IMR-90 (cell line): ENCODE measurements around the gene PRDM5. TPM values are rescaled to one million over a fixed set of nuclear protein-coding genes. Genes with fewer than 3 reads are reported as not detected.

Experiments used
- ATAC-seq: fragments of 200-7000 bp; cut with Tn5 transposase; 2 replicates; pipeline ENCODE4 v1.9.1; 2020; ENCODE audit warnings: low read depth, mild to moderate bottlenecking, moderate library complexity
- BruUV-seq: library from RNA; stranded (reverse); fragments of 400-500 nt; replicated peaks from 2 replicates; lab custom pipeline; 2021; lab: Mats Ljungman, UMichigan
- CTCF ChIA-PET: fragments of 300-600 bp; formaldehyde crosslinking; extraction: SDS; loops from one replicate; lab custom pipeline; 2021; ENCODE audit warnings: antibody characterized with exemption; lab: Yijun Ruan, JAX
- POLR2A ChIA-PET: fragments of 300-600 bp; sonication (Branson Sonifier 250); formaldehyde crosslinking; loops from one replicate; lab custom pipeline; 2022; ENCODE audit warnings: antibody characterized with exemption; ENCODE audit not compliant: unreplicated experiment; lab: Charles Lee
- DNase-seq: peaks from one replicate; pipeline ENCODE4 v3.0.0; 2013
- H2AFZ ChIP-seq: replicated peaks from 2 replicates; pipeline ENCODE3; 2013; ENCODE audit warnings: low read length, mild to moderate bottlenecking; ENCODE audit not compliant: poor library complexity
- H2AK5ac ChIP-seq: 2 replicates; pipeline ENCODE4 v1.6.1; 2013; ENCODE audit warnings: low read depth, low read length, inconsistent platforms
- H2AK9ac ChIP-seq: replicated peaks from 2 replicates; pipeline ENCODE3; 2013; ENCODE audit warnings: mild to moderate bottlenecking, low read depth, low read length, moderate library complexity; ENCODE audit not compliant: poor library complexity
- H2BK120ac ChIP-seq: 2 replicates; pipeline ENCODE4 v1.6.1; 2013; ENCODE audit warnings: low read depth, low read length, inconsistent platforms
- H2BK15ac ChIP-seq: 3 replicates; pipeline ENCODE4 v1.6.1; 2013; ENCODE audit warnings: low read depth, low read length, inconsistent platforms
- H2BK20ac ChIP-seq: 2 replicates; pipeline ENCODE4 v1.6.1; 2013; ENCODE audit warnings: low read depth, mild to moderate bottlenecking, inconsistent platforms, low read length, moderate library complexity
- H2BK5ac ChIP-seq: 2 replicates; pipeline ENCODE4 v1.6.1; 2013; ENCODE audit warnings: mild to moderate bottlenecking, low read depth, low read length, inconsistent platforms; ENCODE audit not compliant: poor library complexity, severe bottlenecking
- H3K14ac ChIP-seq: replicated peaks from 2 replicates; pipeline ENCODE4 v1.6.1; 2013; ENCODE audit warnings: low read depth, low read length, inconsistent platforms
- H3K18ac ChIP-seq: 2 replicates; pipeline ENCODE4 v1.6.1; 2013; ENCODE audit warnings: low read depth, low read length, control low read depth
- H3K23ac ChIP-seq: 2 replicates; pipeline ENCODE4 v1.6.1; 2013; ENCODE audit warnings: low read depth, low read length, inconsistent platforms
- H3K27ac ChIP-seq: 2 replicates; pipeline ENCODE4 v1.5.1; 2013; ENCODE audit warnings: mild to moderate bottlenecking, control low read depth, low read length; ENCODE audit not compliant: insufficient read depth
- H3K27me3 ChIP-seq: 2 replicates; pipeline ENCODE4 v1.6.1; 2013; ENCODE audit warnings: low read length; ENCODE audit not compliant: control insufficient read depth, insufficient read depth
- H3K36me3 ChIP-seq: 2 replicates; pipeline ENCODE4 v1.6.1; 2013; ENCODE audit warnings: low read length, mixed read lengths; ENCODE audit not compliant: control insufficient read depth, insufficient read depth
- H3K4ac ChIP-seq: 2 replicates; pipeline ENCODE4 v1.6.1; 2013; ENCODE audit warnings: low read depth, low read length, inconsistent platforms
- H3K4me1 ChIP-seq: 2 replicates; pipeline ENCODE4 v1.6.1; 2013; ENCODE audit warnings: low read length, mixed read lengths; ENCODE audit not compliant: control insufficient read depth, insufficient read depth
- H3K4me2 ChIP-seq: 2 replicates; pipeline ENCODE4 v1.6.1; 2013; ENCODE audit warnings: low read depth, mild to moderate bottlenecking, control low read depth, low read length, moderate library complexity
- H3K4me3 ChIP-seq: 2 replicates; pipeline ENCODE4 v1.5.1; 2013; ENCODE audit warnings: low read depth, mild to moderate bottlenecking, control low read depth, low read length, moderate library complexity; ENCODE audit not compliant: insufficient read depth
- H3K56ac ChIP-seq: 2 replicates; pipeline ENCODE4 v1.6.1; 2013; ENCODE audit warnings: low read length, inconsistent platforms; ENCODE audit not compliant: insufficient read depth; ENCODE audit errors: extremely low read depth
- H3K79me1 ChIP-seq, 2 experiments: 2 replicates each; pipeline ENCODE4 v1.6.1; 2013; ENCODE audit warnings: low read length in 2 of 2, inconsistent platforms in 1 of 2, low read depth in 1 of 2
- H3K9ac ChIP-seq: 2 replicates; pipeline ENCODE4 v1.6.1; 2013; ENCODE audit warnings: low read depth, low read length, control low read depth
- H3K9me1 ChIP-seq: 2 replicates; pipeline ENCODE4 v1.6.1; 2013; ENCODE audit warnings: low read length, inconsistent platforms; ENCODE audit not compliant: insufficient read depth
- H3K9me3 ChIP-seq: 2 replicates; pipeline ENCODE4 v1.6.1; 2013; ENCODE audit warnings: low read length; ENCODE audit not compliant: control insufficient read depth, insufficient read depth
- H4K20me1 ChIP-seq: 2 replicates; pipeline ENCODE4 v1.6.1; 2013; ENCODE audit warnings: low read length, inconsistent platforms; ENCODE audit not compliant: insufficient read depth
- H4K5ac ChIP-seq: 2 replicates; pipeline ENCODE4 v1.6.1; 2013; ENCODE audit warnings: mild to moderate bottlenecking, low read depth, low read length, control low read depth
- H4K8ac ChIP-seq, 2 experiments: 2 replicates each; pipeline ENCODE4 v1.6.1; 2013; ENCODE audit warnings: low read depth in 2 of 2, low read length in 2 of 2, control low read depth in 1 of 2, inconsistent platforms in 1 of 2
- H4K91ac ChIP-seq: 2 replicates; pipeline ENCODE4 v1.6.1; 2013; ENCODE audit warnings: low read depth, low read length, inconsistent platforms; ENCODE audit not compliant: insufficient read depth
- BHLHE40 ChIP-seq: fragments of 150-350 bp; IDR thresholded peaks from 2 replicates; pipeline ENCODE4 v1.6.1; 2016; ENCODE audit warnings: mild to moderate bottlenecking, low read depth, low read length
- CHD1 ChIP-seq: IDR thresholded peaks from 2 replicates; pipeline ENCODE4 v1.6.1; 2012; ENCODE audit warnings: low read depth, low read length, improper control_type of control experiment
- MAFK ChIP-seq: IDR thresholded peaks from 2 replicates; pipeline ENCODE4 v1.6.1; 2012; ENCODE audit warnings: low read depth, low read length, improper control_type of control experiment
- RAD21 ChIP-seq: IDR thresholded peaks from 2 replicates; pipeline ENCODE4 v1.6.1; 2012; ENCODE audit warnings: low read length, improper control_type of control experiment
- RCOR1 ChIP-seq: IDR thresholded peaks from 2 replicates; pipeline ENCODE4 v1.6.1; 2012; ENCODE audit warnings: mild to moderate bottlenecking, low read length, improper control_type of control experiment; ENCODE audit not compliant: insufficient replicate concordance
- SMC3 ChIP-seq: fragments of 150-350 bp; IDR thresholded peaks from 2 replicates; pipeline ENCODE4 v1.6.1; 2016; ENCODE audit warnings: low read depth, mild to moderate bottlenecking, antibody characterized with exemption, low read length, moderate library complexity
- WGBS, 2 experiments: methylation state at CpG; one replicate each; pipeline versions ENCODE4 v1.1.5 to v1.1.7; 2013; ENCODE audit warnings: missing lambda C conversion rate in 2 of 2; ENCODE audit not compliant: insufficient read length in 1 of 2; ENCODE audit errors: extremely low coverage in 2 of 2; 5-methylcytosine and 5-hydroxymethylcytosine counted together
- dilution Hi-C: fragments of 300-500 bp; cut with HindIII; formaldehyde crosslinking; loops from one replicate; pipeline ENCODE4 v1.14.3; 2018; ENCODE audit warnings: low sequenced_read_pairs; ENCODE audit not compliant: unreplicated experiment
- in situ Hi-C: fragments of 300-500 bp; cut with MboI; formaldehyde crosslinking; loops from 3 replicates; pipeline ENCODE4 v1.14.3; 2019; ENCODE audit warnings: low sequenced_read_pairs, inconsistent platforms, mixed read lengths
- intact Hi-C: fragments of 100-400 bp; cut with micrococcal nuclease; formaldehyde crosslinking; loops from 2 replicates; pipeline ENCODE4 v1.10.0; 2022
- polyA plus RNA-seq, 3 experiments: library from polyadenylated mRNA; depleted of rRNA; stranded (reverse); fragments of >200 nt; gene quantifications; 2 replicates each; pipeline ENCODE4 v1.2.3, GENCODE V29; 2012; ENCODE audit warnings: low replicate concordance in 1 of 3
- total RNA-seq: library from RNA; depleted of rRNA; stranded (reverse); fragments of >200 nt; gene quantifications from 2 replicates; pipeline ENCODE4 v1.2.3, GENCODE V29; 2012
- TF ChIP-seq, protein P1 (sequence below): conservative IDR thresholded peaks from 2 replicates; pipeline ENCODE4 v1.5.1; 2012; ENCODE audit warnings: mild to moderate bottlenecking, low read depth, low read length, improper control_type of control experiment
- TF ChIP-seq, protein P2 (sequence below): fragments of 150-350 bp; IDR thresholded peaks from 2 replicates; pipeline ENCODE4 v1.6.1; 2016; ENCODE audit warnings: low read depth, mild to moderate bottlenecking, low read length, moderate library complexity, borderline replicate concordance
- TF ChIP-seq, protein P3 (sequence below): fragments of 150-350 bp; IDR thresholded peaks from 2 replicates; pipeline ENCODE4 v1.6.1; 2017; ENCODE audit warnings: mild to moderate bottlenecking, antibody characterized with exemption, low read length, low read depth

PRDM5 gene
- total and polyA plus RNA-seq, 2 of the 4 experiments (the other 2 are of a cell fraction), result 4.1 to 10.8 TPM

DNA sequence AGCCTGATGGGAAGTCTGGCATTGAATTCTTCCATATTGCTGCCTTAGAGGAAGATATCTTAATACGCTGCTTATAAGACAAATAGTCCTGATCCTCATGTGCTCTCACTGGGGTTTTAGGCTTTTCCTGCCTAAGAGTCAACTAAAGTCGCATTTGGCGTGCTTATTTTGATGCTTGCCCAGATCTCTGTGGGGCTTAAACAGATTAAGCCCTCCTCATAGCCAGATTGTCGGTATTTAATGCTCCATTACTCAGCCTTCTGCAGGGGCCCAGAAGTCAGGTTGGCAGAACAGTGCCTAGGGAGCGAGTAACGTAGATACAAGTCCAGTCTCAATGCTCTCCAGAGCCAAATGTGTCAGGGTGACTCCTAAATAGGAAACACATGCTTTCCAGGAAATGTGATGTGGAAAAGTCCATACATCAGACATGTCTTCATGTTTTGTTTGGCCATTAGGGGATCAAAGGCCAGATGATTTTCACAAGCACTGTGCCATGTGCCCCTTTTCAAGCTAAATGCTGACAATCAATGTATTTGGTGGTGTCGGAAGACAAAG, 262.8 kb downstream of the PRDM5 start:
- dilution Hi-C loops (no loop called here), in situ Hi-C loops (no loop called here), intact Hi-C loops (no loop called here)
- WGBS, 2 experiments, result 76% methylated on average over 2 of the region's 7 CpGs; no CpG with 5 or more reads in 1 of the 2 experiments
- H3K79me1 ChIP-seq, result no peaks in the 10 kb centered on the region
- ChIA-PET CTCF (no interaction called here), POLR2A (no interaction called here)
- no peak overlapping the region for H2BK120ac ChIP-seq
- no peak for DNase-seq
- no peak overlapping the region for H4K8ac ChIP-seq
- no peaks in the 10 kb centered on the region for H3K4me1 ChIP-seq
- H3K4ac ChIP-seq, result no peak overlapping the region
- H3K56ac ChIP-seq, result no peak overlapping the region
- H3K9me3 ChIP-seq, result no peaks in the 10 kb centered on the region
- no peak overlapping the region for H3K9ac ChIP-seq
- no peaks in the 10 kb centered on the region for H3K9me1 ChIP-seq
- BruUV-seq, result no TSS peak
- no peak overlapping the region for H2AK9ac ChIP-seq
- no peak overlapping the region for H3K18ac ChIP-seq
- no peak overlapping the region for H2BK20ac ChIP-seq
- H4K91ac ChIP-seq, result no peak overlapping the region
- no peak overlapping the region for H2AK5ac ChIP-seq
- H4K5ac ChIP-seq, result no peak overlapping the region
- ATAC-seq, result no peak
- H2BK15ac ChIP-seq, result no peak overlapping the region
- H3K27me3 ChIP-seq, result no peaks in the 10 kb centered on the region
- H3K23ac ChIP-seq, result no peak overlapping the region
- H2AFZ ChIP-seq, result no peak overlapping the region
- H3K14ac ChIP-seq, result no peak overlapping the region
- H3K27ac ChIP-seq, result no peak overlapping the region
- H3K4me2 ChIP-seq, result no peak overlapping the region
- no peaks in the 10 kb centered on the region for H4K20me1 ChIP-seq
- TF ChIP-seq BHLHE40 (no peak), CHD1 (no peak), SMC3 (no peak), RCOR1 (no peak), MAFK (no peak), RAD21 (no peak)
- TF ChIP-seq, protein P1, sequence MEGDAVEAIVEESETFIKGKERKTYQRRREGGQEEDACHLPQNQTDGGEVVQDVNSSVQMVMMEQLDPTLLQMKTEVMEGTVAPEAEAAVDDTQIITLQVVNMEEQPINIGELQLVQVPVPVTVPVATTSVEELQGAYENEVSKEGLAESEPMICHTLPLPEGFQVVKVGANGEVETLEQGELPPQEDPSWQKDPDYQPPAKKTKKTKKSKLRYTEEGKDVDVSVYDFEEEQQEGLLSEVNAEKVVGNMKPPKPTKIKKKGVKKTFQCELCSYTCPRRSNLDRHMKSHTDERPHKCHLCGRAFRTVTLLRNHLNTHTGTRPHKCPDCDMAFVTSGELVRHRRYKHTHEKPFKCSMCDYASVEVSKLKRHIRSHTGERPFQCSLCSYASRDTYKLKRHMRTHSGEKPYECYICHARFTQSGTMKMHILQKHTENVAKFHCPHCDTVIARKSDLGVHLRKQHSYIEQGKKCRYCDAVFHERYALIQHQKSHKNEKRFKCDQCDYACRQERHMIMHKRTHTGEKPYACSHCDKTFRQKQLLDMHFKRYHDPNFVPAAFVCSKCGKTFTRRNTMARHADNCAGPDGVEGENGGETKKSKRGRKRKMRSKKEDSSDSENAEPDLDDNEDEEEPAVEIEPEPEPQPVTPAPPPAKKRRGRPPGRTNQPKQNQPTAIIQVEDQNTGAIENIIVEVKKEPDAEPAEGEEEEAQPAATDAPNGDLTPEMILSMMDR, result no peak
- TF ChIP-seq, protein P2, sequence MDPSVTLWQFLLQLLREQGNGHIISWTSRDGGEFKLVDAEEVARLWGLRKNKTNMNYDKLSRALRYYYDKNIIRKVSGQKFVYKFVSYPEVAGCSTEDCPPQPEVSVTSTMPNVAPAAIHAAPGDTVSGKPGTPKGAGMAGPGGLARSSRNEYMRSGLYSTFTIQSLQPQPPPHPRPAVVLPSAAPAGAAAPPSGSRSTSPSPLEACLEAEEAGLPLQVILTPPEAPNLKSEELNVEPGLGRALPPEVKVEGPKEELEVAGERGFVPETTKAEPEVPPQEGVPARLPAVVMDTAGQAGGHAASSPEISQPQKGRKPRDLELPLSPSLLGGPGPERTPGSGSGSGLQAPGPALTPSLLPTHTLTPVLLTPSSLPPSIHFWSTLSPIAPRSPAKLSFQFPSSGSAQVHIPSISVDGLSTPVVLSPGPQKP, result no peak
- TF ChIP-seq, protein P3, sequence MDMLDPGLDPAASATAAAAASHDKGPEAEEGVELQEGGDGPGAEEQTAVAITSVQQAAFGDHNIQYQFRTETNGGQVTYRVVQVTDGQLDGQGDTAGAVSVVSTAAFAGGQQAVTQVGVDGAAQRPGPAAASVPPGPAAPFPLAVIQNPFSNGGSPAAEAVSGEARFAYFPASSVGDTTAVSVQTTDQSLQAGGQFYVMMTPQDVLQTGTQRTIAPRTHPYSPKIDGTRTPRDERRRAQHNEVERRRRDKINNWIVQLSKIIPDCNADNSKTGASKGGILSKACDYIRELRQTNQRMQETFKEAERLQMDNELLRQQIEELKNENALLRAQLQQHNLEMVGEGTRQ, result no peak
- no peak overlapping the region for H2BK5ac ChIP-seq
- no peak overlapping the region for H3K4me3 ChIP-seq
- no peaks in the 10 kb centered on the region for H3K36me3 ChIP-seq
